ENCODE data around the gene DUSP22. TPM values are rescaled to one million over a fixed set of nuclear protein-coding genes. Genes with fewer than 3 reads are reported as not detected.

The DUSP22 gene
- total RNA-seq, 1 experiment from 2014 or later = 16.0 TPM

DNA sequence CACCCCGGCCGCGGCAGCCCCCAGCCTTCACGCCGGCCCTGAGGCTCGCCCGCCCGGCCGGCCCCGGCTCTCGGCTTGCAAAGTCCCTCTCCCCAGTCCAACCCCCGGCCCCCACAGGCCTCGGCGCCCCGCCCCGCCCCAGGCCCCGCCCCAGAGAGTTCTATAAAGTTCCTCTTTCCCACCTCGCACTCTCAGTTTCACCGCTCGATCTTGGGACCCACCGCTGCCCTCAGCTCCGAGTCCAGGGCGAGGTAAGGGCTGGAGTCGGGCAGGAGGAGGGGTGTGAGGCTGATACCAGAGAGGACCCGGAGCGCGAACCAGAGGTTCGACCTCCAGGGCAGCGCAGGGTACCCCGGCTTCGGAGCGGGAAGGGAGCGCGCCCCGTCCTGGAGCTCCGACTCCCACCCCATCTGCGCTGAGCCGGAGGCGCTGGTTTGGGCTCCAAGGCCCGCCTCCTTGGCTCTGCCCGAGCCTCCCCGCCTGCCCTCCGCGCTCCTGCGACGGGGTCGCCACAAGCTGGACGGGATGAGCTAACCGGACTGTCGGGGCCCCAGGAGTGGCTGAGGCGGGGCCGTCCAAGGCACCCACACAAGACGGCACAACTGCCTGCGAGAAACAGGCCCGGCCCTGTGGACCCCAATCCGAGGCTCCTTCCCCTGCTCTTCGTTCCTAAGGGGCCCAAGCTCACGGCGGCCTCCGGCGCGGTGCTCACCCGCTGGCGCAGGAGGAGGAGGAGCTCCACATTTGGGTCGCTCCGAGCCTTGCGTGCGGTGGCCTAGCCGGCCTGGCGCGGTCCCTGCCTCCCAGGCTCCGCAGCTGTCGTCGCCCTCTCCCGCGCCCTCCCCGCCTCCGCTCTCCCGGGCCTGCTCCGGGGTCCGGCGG is 99.5 kb downstream of the DUSP22 start, which contains the start of gene IRF4:
TSS of gene IRF4 (plus strand) at position 194 of the 882 bp plus-strand sequence. CDS start 1,401 bp downstream, outside the sequence.
- H3K4me3 ChIP-seq (ENCODE audit: low read depth, low read length, poor library complexity, severe bottlenecking) = peak within 1 kb of the TSS; percentile 7
- no TSS peak for BruUV-seq (replicated peaks)
- intact Hi-C loops (cut with micrococcal nuclease; ENCODE audit: unreplicated experiment) = no loop called here

DNA sequence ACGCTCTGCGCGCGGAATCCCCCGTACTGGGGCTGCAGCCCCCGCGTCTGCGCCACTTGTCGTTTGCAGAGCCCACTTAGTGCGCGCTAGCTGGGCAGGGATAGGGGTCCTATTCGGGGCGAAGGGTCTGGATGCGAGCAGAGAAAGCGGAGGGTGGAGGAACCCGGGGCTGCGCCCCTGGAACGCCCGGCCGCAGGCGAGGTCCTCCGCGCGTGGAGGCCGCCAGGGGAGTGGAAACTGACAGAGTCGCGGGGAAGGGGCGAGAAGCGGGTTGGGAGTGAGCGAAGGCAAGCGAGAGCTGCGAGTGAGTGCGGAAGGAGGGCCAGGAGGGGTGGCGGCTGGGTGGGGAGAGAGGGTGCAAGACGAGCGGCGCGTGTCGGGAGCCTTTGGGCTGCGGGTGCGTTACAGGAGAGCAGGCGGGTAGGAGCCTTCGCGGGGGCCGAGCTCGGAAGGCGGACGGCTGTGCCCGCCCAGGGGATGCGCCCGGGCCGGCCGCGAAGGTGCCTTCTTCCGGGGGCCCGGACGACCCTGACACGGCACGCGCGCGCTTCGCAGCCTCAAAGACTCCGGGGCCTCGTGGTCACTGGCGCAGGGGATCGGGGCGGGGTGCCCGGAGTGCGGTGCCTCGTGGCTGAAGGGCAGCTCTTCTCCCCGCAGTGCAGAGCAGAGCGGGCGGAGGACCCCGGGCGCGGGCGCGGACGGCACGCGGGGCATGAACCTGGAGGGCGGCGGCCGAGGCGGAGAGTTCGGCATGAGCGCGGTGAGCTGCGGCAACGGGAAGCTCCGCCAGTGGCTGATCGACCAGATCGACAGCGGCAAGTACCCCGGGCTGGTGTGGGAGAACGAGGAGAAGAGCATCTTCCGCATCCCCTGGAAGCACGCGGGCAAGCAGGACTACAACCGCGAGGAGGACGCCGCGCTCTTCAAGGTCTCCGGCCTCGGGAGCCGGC is 100.4 kb downstream of the DUSP22 start:
- Histone ChIP-seq H3K9me3 (ENCODE audit: low read depth, low read length, poor library complexity, severe bottlenecking) (no peaks in the 10 kb centered on the region), H3K27ac (ENCODE audit: low read depth, low read length, poor library complexity, severe bottlenecking) (no peak overlapping the region), H3K27me3 (replicated peaks; ENCODE audit: insufficient read depth, low read depth, low read length, poor library complexity) (peaks cover 96% of the 10 kb centered on the region), H3K4me1 (ENCODE audit: insufficient read depth, low read length, poor library complexity, severe bottlenecking) (peaks cover 5% of the 10 kb centered on the region), H3K36me3 (ENCODE audit: insufficient read depth, low read length, poor library complexity, severe bottlenecking) (no peaks in the 10 kb centered on the region), H3K4me3 (ENCODE audit: low read depth, low read length, poor library complexity, severe bottlenecking) (no peak overlapping the region)
- no TSS peak for BruUV-seq (replicated peaks)
- ChIA-PET CTCF (no interaction called here), POLR2A (ENCODE audit: low non-redundant PET) (interaction anchor here (0.5 kb wide), 1 partner anchor 142 kb away, joined by 4 read pairs; no protein-coding TSS in a partner anchor)
- TF ChIP-seq, protein P1, sequence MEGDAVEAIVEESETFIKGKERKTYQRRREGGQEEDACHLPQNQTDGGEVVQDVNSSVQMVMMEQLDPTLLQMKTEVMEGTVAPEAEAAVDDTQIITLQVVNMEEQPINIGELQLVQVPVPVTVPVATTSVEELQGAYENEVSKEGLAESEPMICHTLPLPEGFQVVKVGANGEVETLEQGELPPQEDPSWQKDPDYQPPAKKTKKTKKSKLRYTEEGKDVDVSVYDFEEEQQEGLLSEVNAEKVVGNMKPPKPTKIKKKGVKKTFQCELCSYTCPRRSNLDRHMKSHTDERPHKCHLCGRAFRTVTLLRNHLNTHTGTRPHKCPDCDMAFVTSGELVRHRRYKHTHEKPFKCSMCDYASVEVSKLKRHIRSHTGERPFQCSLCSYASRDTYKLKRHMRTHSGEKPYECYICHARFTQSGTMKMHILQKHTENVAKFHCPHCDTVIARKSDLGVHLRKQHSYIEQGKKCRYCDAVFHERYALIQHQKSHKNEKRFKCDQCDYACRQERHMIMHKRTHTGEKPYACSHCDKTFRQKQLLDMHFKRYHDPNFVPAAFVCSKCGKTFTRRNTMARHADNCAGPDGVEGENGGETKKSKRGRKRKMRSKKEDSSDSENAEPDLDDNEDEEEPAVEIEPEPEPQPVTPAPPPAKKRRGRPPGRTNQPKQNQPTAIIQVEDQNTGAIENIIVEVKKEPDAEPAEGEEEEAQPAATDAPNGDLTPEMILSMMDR (conservative IDR thresholded peaks at IDR 0.05; ENCODE audit: low read depth, low read length) = no peak
- TF ChIP-seq EZH2 (IDR thresholded peaks at IDR 0.05; ENCODE audit: borderline replicate concordance, low read depth, low read length, poor library complexity, severe bottlenecking) = peak; percentile 70
- intact Hi-C loops (cut with micrococcal nuclease; ENCODE audit: unreplicated experiment) = no loop called here
- no peak for DNase-seq (ENCODE audit: low spot score)

More for the DNA sequence above, 99.5 kb downstream of the DUSP22 start, which contains the start of gene IRF4:
- CTCF ChIA-PET = no interaction called here
- Histone ChIP-seq H3K27me3 (replicated peaks; ENCODE audit: insufficient read depth, low read depth, low read length, poor library complexity) (peaks cover 96% of the 10 kb centered on the region), H3K36me3 (ENCODE audit: insufficient read depth, low read length, poor library complexity, severe bottlenecking) (no peaks in the 10 kb centered on the region), H3K9me3 (ENCODE audit: low read depth, low read length, poor library complexity, severe bottlenecking) (no peaks in the 10 kb centered on the region), H3K4me1 (ENCODE audit: insufficient read depth, low read length, poor library complexity, severe bottlenecking) (peaks cover 5% of the 10 kb centered on the region), H3K27ac (ENCODE audit: low read depth, low read length, poor library complexity, severe bottlenecking) (no peak within 1 kb of the TSS)
- DNase-seq (ENCODE audit: low spot score) = no peak
- POLR2A ChIA-PET (ENCODE audit: low non-redundant PET) = no interaction called here
- TF ChIP-seq, protein P1 (conservative IDR thresholded peaks at IDR 0.05; ENCODE audit: low read depth, low read length) = no peak
- TF ChIP-seq EZH2 (IDR thresholded peaks at IDR 0.05; ENCODE audit: borderline replicate concordance, low read depth, low read length, poor library complexity, severe bottlenecking) = peak; percentile 84

DNA sequence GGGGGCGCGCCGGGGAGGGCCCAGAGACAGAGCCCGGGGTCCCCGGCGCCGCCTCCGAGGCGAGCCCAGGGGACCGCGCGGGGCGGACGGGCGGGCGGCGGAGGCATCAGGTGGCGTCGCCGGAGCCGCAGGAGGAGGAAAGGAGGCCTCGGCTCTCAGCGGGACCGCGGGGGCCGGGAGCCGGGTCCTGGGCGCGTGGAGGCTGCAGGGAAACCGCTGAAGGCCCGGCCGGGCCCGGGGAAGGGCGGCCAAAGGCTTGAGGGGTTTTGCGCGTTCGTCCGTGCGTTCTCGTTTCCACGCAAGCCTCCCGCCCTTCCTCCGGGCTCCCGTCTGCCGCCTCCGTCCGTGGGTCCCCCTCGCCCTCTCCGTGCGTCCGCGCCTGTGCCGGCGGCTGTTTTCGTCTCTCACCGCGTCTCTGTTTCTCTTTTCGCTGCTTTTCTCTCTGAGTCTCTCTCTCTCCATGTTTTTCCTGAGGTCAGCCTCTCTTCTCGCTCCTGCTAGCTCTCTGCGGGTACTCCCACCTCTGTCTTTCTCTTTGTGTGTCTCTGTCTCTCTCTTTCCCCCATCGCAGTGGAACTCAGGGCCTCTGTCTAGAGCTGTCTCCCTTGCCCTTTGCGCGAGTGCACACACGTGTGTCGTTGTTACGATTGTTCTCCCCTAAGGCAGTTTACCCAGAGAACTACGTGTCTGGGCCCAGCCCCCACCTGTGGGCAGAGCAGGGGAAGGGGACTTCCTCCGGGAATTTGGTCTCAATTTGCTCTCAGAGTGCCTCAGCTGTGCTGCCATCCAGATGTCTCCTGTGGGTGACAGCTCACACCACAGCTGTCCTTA is 101.3 kb downstream of the DUSP22 start:
- Histone ChIP-seq H3K27me3 (replicated peaks; ENCODE audit: insufficient read depth, low read depth, low read length, poor library complexity) (peaks cover 96% of the 10 kb centered on the region), H3K4me3 (ENCODE audit: low read depth, low read length, poor library complexity, severe bottlenecking) (no peak overlapping the region), H3K27ac (ENCODE audit: low read depth, low read length, poor library complexity, severe bottlenecking) (no peak overlapping the region), H3K4me1 (ENCODE audit: insufficient read depth, low read length, poor library complexity, severe bottlenecking) (peaks cover 5% of the 10 kb centered on the region), H3K9me3 (ENCODE audit: low read depth, low read length, poor library complexity, severe bottlenecking) (no peaks in the 10 kb centered on the region), H3K36me3 (ENCODE audit: insufficient read depth, low read length, poor library complexity, severe bottlenecking) (no peaks in the 10 kb centered on the region)
- TF ChIP-seq EZH2 (IDR thresholded peaks at IDR 0.05; ENCODE audit: borderline replicate concordance, low read depth, low read length, poor library complexity, severe bottlenecking) = no peak
- TF ChIP-seq, protein P1 (conservative IDR thresholded peaks at IDR 0.05; ENCODE audit: low read depth, low read length) = no peak
- no peak for DNase-seq (ENCODE audit: low spot score)
- no TSS peak for BruUV-seq (replicated peaks)
- intact Hi-C loops (cut with micrococcal nuclease; ENCODE audit: unreplicated experiment) = no loop called here
- ChIA-PET CTCF (no interaction called here), POLR2A (ENCODE audit: low non-redundant PET) (no interaction called here)
